GM18867 (cell line): Measurements from ENCODE around the gene SDF4.
A peak's percentile ranks its signal among the peaks of the same experiment; 100 is the strongest.
"Not testable (repeated sequence)": the region's sequence is repeated elsewhere in the genome, so short reads cannot be mapped to it uniquely, and the experiment has no call there.

Source experiments
- ATAC-seq: cut with Tn5 transposase; IDR thresholded peaks from one replicate; pipeline ENCODE4 v1.9.1; 2021; ENCODE audit warnings: mild to moderate bottlenecking, moderate library complexity; ENCODE audit not compliant: unreplicated experiment

Gene SDF4

GRCh38 chr1:1259951-1260600 lies 28.3 kb upstream of the SDF4 start:
- no peak for ATAC-seq

GRCh38 chr1:1259540-1259939 lies 27.7 kb upstream of the SDF4 start:
- ATAC-seq: no peak

GRCh38 chr1:1259119-1259488 lies 27.3 kb upstream of the SDF4 start:
- ATAC-seq: no peak

GRCh38 chr1:1256956-1257871 lies 25.4 kb upstream of the SDF4 start:
- ATAC-seq: no peak

GRCh38 chr1:1255611-1256010 lies 23.8 kb upstream of the SDF4 start:
- ATAC-seq: no peak

- ATAC-seq: no peak
Observed at GRCh38 chr1:1255078-1255477, 23.3 kb upstream of the SDF4 start.

GRCh38 chr1:1254667-1254998 lies 22.8 kb upstream of the SDF4 start:
- ATAC-seq: no peak

- no peak for ATAC-seq
Observed at GRCh38 chr1:1253972-1254666, 22.3 kb upstream of the SDF4 start.

- ATAC-seq: no peak
Observed at GRCh38 chr1:1253314-1253713, 21.5 kb upstream of the SDF4 start.

- ATAC-seq: peak; percentile 70
Observed at GRCh38 chr1:1250786-1251284, 19.0 kb upstream of the SDF4 start.

- not testable (repeated sequence) for ATAC-seq
Observed at GRCh38 chr1:1248009-1248913, 16.5 kb upstream of the SDF4 start.

- no peak for ATAC-seq
Observed at GRCh38 chr1:1247341-1247913, 15.6 kb upstream of the SDF4 start.

- ATAC-seq: no peak
Observed at GRCh38 chr1:1246577-1247340, 15.0 kb upstream of the SDF4 start, which contains the start of gene C1QTNF12. C1QTNF12 (minus strand) TSS chr1:1246722; CDS start chr1:1246690, 32 bp downstream.

GRCh38 chr1:1245817-1246576 lies 14.2 kb upstream of the SDF4 start:
- no peak for ATAC-seq

- ATAC-seq: no peak
Observed at GRCh38 chr1:1245178-1245816, 13.5 kb upstream of the SDF4 start.

- ATAC-seq: no peak
Observed at GRCh38 chr1:1244192-1244811, 12.5 kb upstream of the SDF4 start.

GRCh38 chr1:1243807-1244191 lies 12.0 kb upstream of the SDF4 start:
- no peak for ATAC-seq

GRCh38 chr1:1243266-1243660 lies 11.5 kb upstream of the SDF4 start:
- no peak for ATAC-seq
